H1 (cell line): ENCODE measurements around the gene PHGDH. TPM values are rescaled to one million over a fixed set of nuclear protein-coding genes. Genes with fewer than 3 reads are reported as not detected.

ENCODE experiments used
- CBX8 ChIP-seq: fragments of 300-800, 300-1000 bp; sonication (generic); IDR thresholded peaks from 2 replicates; pipeline ENCODE4 v1.7.1; 2016; ENCODE audit warnings: low read depth, low read length, borderline replicate concordance
- KDM4A ChIP-seq: IDR thresholded peaks from one replicate; pipeline ENCODE4 v1.7.1; 2012; ENCODE audit warnings: low read depth, mild to moderate bottlenecking, moderate library complexity, low read length, inconsistent platforms; ENCODE audit not compliant: severe bottlenecking
- SIX5 ChIP-seq: IDR thresholded peaks from 2 replicates; pipeline ENCODE4 v1.6.1; 2011; ENCODE audit warnings: mild to moderate bottlenecking, low read depth, low read length
- SP1 ChIP-seq: IDR thresholded peaks from 2 replicates; pipeline ENCODE4 v1.6.1; 2011; ENCODE audit warnings: low read depth, low read length
- polyA plus RNA-seq, 7 experiments: library from polyadenylated mRNA; depleted of rRNA in 3 of 7; stranded (reverse) in 5 of 7; unstranded in 2 of 7; fragments of >200 nt in 5 of 7; fragments of 200-250 nt in 2 of 7; gene quantifications; 1 replicate in 5 of 7; 2 replicates in 1 of 7; 4 replicates in 1 of 7; pipeline versions ENCODE4 v1.2.1 to v1.2.3, GENCODE V29; 2011 to 2013; ENCODE audit warnings: missing spikeins in 2 of 7, mixed read lengths in 2 of 7
- total RNA-seq: library from RNA; stranded (reverse); fragmentation: NEBNext Ultra II Directional; extraction: Animal tissue kit (Norgen Biotek cat#: 25700); gene quantifications from 2 replicates; pipeline ENCODE4 v1.2.1, GENCODE V29; 2021

Gene PHGDH
- total and polyA plus RNA-seq, 2 of the 8 experiments (the other 6 are each of a cell fraction or from before 2014, with no cell fraction given): 358 to 687 TPM

GRCh38 chr1:119787776-119788175 is 76.0 kb downstream of the PHGDH start (continued):
- TF ChIP-seq KDM4A (no peak), SIX5 (no peak), SP1 (no peak), CBX8 (no peak)
